Duodenal mucosa (tissue), 2 donors: ENCODE data around the gene NAP1L1.

ENCODE experiments used
- H3K27ac ChIP-seq: one replicate; pipeline ENCODE4 v1.7.0; 2013; ENCODE audit warnings: low read depth, low read length
- H3K27me3 ChIP-seq, 2 donors: one replicate each; pipeline ENCODE4 v1.7.0; 2013; ENCODE audit warnings: low read length in 2 of 2, control low read depth in 1 of 2; ENCODE audit not compliant: insufficient read depth in 2 of 2, control insufficient read depth in 1 of 2
- H3K36me3 ChIP-seq, 2 donors: one replicate each; pipeline ENCODE4 v1.7.0; 2013; ENCODE audit warnings: low read length in 2 of 2, control low read depth in 1 of 2; ENCODE audit not compliant: insufficient read depth in 2 of 2, control insufficient read depth in 1 of 2
- H3K4me1 ChIP-seq, 2 donors: one replicate each; pipeline ENCODE4 v1.7.0; 2013; ENCODE audit warnings: low read length in 2 of 2, control low read depth in 1 of 2; ENCODE audit not compliant: insufficient read depth in 2 of 2, control insufficient read depth in 1 of 2
- H3K4me3 ChIP-seq, 2 donors: one replicate each; pipeline ENCODE4 v1.7.0; 2013; ENCODE audit warnings: low read length in 2 of 2, low read depth in 1 of 2
- H3K9ac ChIP-seq, 2 donors: one replicate each; pipeline ENCODE4 v1.7.0; 2013; ENCODE audit warnings: low read length in 2 of 2, low read depth in 1 of 2
- H3K9me3 ChIP-seq, 2 donors: one replicate each; pipeline ENCODE4 v1.7.0; 2013; ENCODE audit warnings: low read length in 2 of 2, control low read depth in 1 of 2; ENCODE audit not compliant: control insufficient read depth in 1 of 2

NAP1L1 gene

GRCh38 chr12:76069339-76069738, 15.1 kb downstream of the NAP1L1 start:
- H3K27ac ChIP-seq, result no peak overlapping the region
- peaks cover 9 to 11% of the 10 kb centered on the region in 2 donors for H3K9me3 ChIP-seq
- no peaks in the 10 kb centered on the region for H3K27me3 ChIP-seq
- H3K4me1 ChIP-seq, result no peaks in the 10 kb centered on the region
- H3K9ac ChIP-seq, result no peak overlapping the region
- no peak overlapping the region for H3K4me3 ChIP-seq
- H3K36me3 ChIP-seq, result peaks cover 13 to 14% of the 10 kb centered on the region in 2 donors

GRCh38 chr12:76065917-76066316, 18.6 kb downstream of the NAP1L1 start:
- Histone ChIP-seq H3K4me1 (no peaks in the 10 kb centered on the region), H3K9ac (no peak overlapping the region), H3K27me3 (no peaks in the 10 kb centered on the region), H3K4me3 (no peak overlapping the region), H3K27ac (no peak overlapping the region), H3K36me3 (peaks cover 14 to 20% of the 10 kb centered on the region in 2 donors), H3K9me3 (peaks cover 9 to 11% of the 10 kb centered on the region in 2 donors)

GRCh38 chr12:76064904-76065303, 19.6 kb downstream of the NAP1L1 start:
- no peak overlapping the region for H3K9ac ChIP-seq
- no peaks in the 10 kb centered on the region for H3K27me3 ChIP-seq
- H3K27ac ChIP-seq, result no peak overlapping the region
- no peak overlapping the region for H3K4me3 ChIP-seq
- H3K4me1 ChIP-seq, result no peaks in the 10 kb centered on the region
- peaks cover 9 to 11% of the 10 kb centered on the region in 2 donors for H3K9me3 ChIP-seq
- peaks cover 14 to 20% of the 10 kb centered on the region in 2 donors for H3K36me3 ChIP-seq

- Histone ChIP-seq H3K27me3 (no peaks in the 10 kb centered on the region), H3K9me3 (peaks cover 4 to 5% of the 10 kb centered on the region in 2 donors), H3K4me3 (no peak overlapping the region), H3K36me3 (peaks cover 8 to 24% of the 10 kb centered on the region in 2 donors), H3K4me1 (no peaks in the 10 kb centered on the region), H3K27ac (no peak overlapping the region), H3K9ac (no peak overlapping the region)
Measured at GRCh38 chr12:76060111-76060510, 24.4 kb downstream of the NAP1L1 start.

- H3K27ac ChIP-seq, result no peak overlapping the region
- H3K9ac ChIP-seq, result no peak overlapping the region
- no peak overlapping the region for H3K4me3 ChIP-seq
- no peaks in the 10 kb centered on the region for H3K9me3 ChIP-seq
- no peaks in the 10 kb centered on the region for H3K4me1 ChIP-seq
- H3K36me3 ChIP-seq, result peaks cover 7 to 32% of the 10 kb centered on the region in 2 donors
- H3K27me3 ChIP-seq, result no peaks in the 10 kb centered on the region
Measured at GRCh38 chr12:76057326-76057725, 27.2 kb downstream of the NAP1L1 start.

GRCh38 chr12:76055393-76055792, 29.1 kb downstream of the NAP1L1 start:
- Histone ChIP-seq H3K4me3 (no peak overlapping the region), H3K27me3 (no peaks in the 10 kb centered on the region), H3K27ac (no peak overlapping the region), H3K4me1 (no peaks in the 10 kb centered on the region), H3K9ac (no peak overlapping the region), H3K36me3 (peaks cover 13 to 29% of the 10 kb centered on the region in 2 donors), H3K9me3 (no peaks in the 10 kb centered on the region)

- no peak overlapping the region for H3K9ac ChIP-seq
- no peak overlapping the region for H3K4me3 ChIP-seq
- H3K36me3 ChIP-seq, result peaks cover 10 to 30% of the 10 kb centered on the region in 2 donors
- no peaks in the 10 kb centered on the region for H3K4me1 ChIP-seq
- H3K9me3 ChIP-seq, result no peaks in the 10 kb centered on the region
- no peaks in the 10 kb centered on the region for H3K27me3 ChIP-seq
- no peak overlapping the region for H3K27ac ChIP-seq
Measured at GRCh38 chr12:76049575-76050251, 34.8 kb downstream of the NAP1L1 start.

GRCh38 chr12:76047742-76048141, 36.7 kb downstream of the NAP1L1 start:
- H3K27me3 ChIP-seq, result no peaks in the 10 kb centered on the region
- no peaks in the 10 kb centered on the region for H3K9me3 ChIP-seq
- H3K4me3 ChIP-seq, result no peak overlapping the region
- H3K36me3 ChIP-seq, result peaks cover 10 to 22% of the 10 kb centered on the region in 2 donors
- no peak overlapping the region for H3K27ac ChIP-seq
- no peaks in the 10 kb centered on the region for H3K4me1 ChIP-seq
- H3K9ac ChIP-seq, result no peak overlapping the region

- no peak overlapping the region for H3K9ac ChIP-seq
- H3K4me3 ChIP-seq, result no peak overlapping the region
- H3K36me3 ChIP-seq, result peaks cover 4 to 16% of the 10 kb centered on the region in 2 donors
- no peaks in the 10 kb centered on the region for H3K9me3 ChIP-seq
- H3K27ac ChIP-seq, result no peak overlapping the region
- H3K4me1 ChIP-seq, result no peaks in the 10 kb centered on the region
- H3K27me3 ChIP-seq, result no peaks in the 10 kb centered on the region
Measured at GRCh38 chr12:76047060-76047459, 37.4 kb downstream of the NAP1L1 start.

GRCh38 chr12:76043377-76043776, 41.1 kb downstream of the NAP1L1 start:
- Histone ChIP-seq H3K27ac (no peak overlapping the region), H3K36me3 (no peaks in the 10 kb centered on the region), H3K4me1 (no peaks in the 10 kb centered on the region), H3K4me3 (no peak overlapping the region), H3K27me3 (no peaks in the 10 kb centered on the region), H3K9me3 (no peaks in the 10 kb centered on the region), H3K9ac (no peak overlapping the region)
